Liver (tissue), 9 donors: ENCODE measurements around the gene EWSR1. TPM values are rescaled to one million over a fixed set of nuclear protein-coding genes. Genes with fewer than 3 reads are reported as not detected.

Source experiments
- DNase-seq: peaks from one replicate; pipeline ENCODE4 v3.0.0-alpha.2; 2017; ENCODE audit warnings: low spot score
- H3K27ac ChIP-seq, 2 donors: one replicate each; pipeline ENCODE4 v1.7.0; 2013; ENCODE audit warnings: inconsistent platforms in 2 of 2, low read length in 2 of 2, control low read depth in 1 of 2, low read depth in 1 of 2, mild to moderate bottlenecking in 1 of 2
- H3K27me3 ChIP-seq, 4 donors: one replicate each; pipeline versions ENCODE4 v1.6.1 to v1.7.0; 2013; ENCODE audit warnings: low read length in 3 of 4, inconsistent platforms in 1 of 4, mild to moderate bottlenecking in 1 of 4, moderate library complexity in 1 of 4; ENCODE audit not compliant: control insufficient read depth in 4 of 4, insufficient read depth in 4 of 4
- H3K36me3 ChIP-seq, 4 donors: one replicate each; pipeline versions ENCODE4 v1.6.1 to v1.7.0; 2013; ENCODE audit warnings: low read length in 3 of 4, mild to moderate bottlenecking in 3 of 4, low read depth in 1 of 4, moderate library complexity in 1 of 4; ENCODE audit not compliant: control insufficient read depth in 4 of 4, insufficient read depth in 3 of 4
- H3K4me1 ChIP-seq, 4 donors: one replicate each; pipeline versions ENCODE4 v1.6.1 to v1.7.0; 2013; ENCODE audit warnings: low read length in 3 of 4, mild to moderate bottlenecking in 3 of 4, moderate library complexity in 1 of 4; ENCODE audit not compliant: control insufficient read depth in 4 of 4, insufficient read depth in 4 of 4
- H3K4me3 ChIP-seq, 3 donors: one replicate each; pipeline versions ENCODE4 v1.6.1 to v1.7.0; 2013; ENCODE audit warnings: low read length in 3 of 3, control low read depth in 1 of 3, low read depth in 1 of 3, mild to moderate bottlenecking in 1 of 3
- H3K9ac ChIP-seq, 2 donors: one replicate each; pipeline ENCODE4 v1.7.0; 2013; ENCODE audit warnings: low read length in 2 of 2, mild to moderate bottlenecking in 2 of 2, moderate library complexity in 2 of 2, control low read depth in 1 of 2, low read depth in 1 of 2
- H3K9me3 ChIP-seq, 4 donors: one replicate each; pipeline versions ENCODE4 v1.6.1 to v1.7.0; 2013; ENCODE audit warnings: low read length in 3 of 4; ENCODE audit not compliant: control insufficient read depth in 4 of 4
- ATF3 ChIP-seq: IDR thresholded peaks from 2 replicates; pipeline ENCODE4 v1.6.1; 2016; ENCODE audit warnings: antibody characterized with exemption
- CTCF ChIP-seq: fragments of 150-350 bp; IDR thresholded peaks from 2 replicates; pipeline ENCODE4 v1.5.1; 2017; ENCODE audit warnings: improper control_type of control experiment, low read depth, low read length; ENCODE audit not compliant: missing input control
- EGR1 ChIP-seq, 2 donors: IDR thresholded peaks; 2 replicates each; pipeline ENCODE4 v1.6.1; 2016 to 2018; ENCODE audit warnings: antibody characterized with exemption in 2 of 2, low read depth in 2 of 2
- FOXA2 ChIP-seq: IDR thresholded peaks from 2 replicates; pipeline ENCODE4 v1.6.1; 2016; ENCODE audit warnings: antibody characterized with exemption
- HNF4G ChIP-seq: IDR thresholded peaks from 2 replicates; pipeline ENCODE4 v1.6.1; 2016; ENCODE audit warnings: antibody characterized with exemption
- JUND ChIP-seq, 2 donors: IDR thresholded peaks; 2 replicates each; pipeline ENCODE4 v1.6.1; 2016; ENCODE audit warnings: antibody characterized with exemption in 2 of 2
- NR2F2 ChIP-seq: IDR thresholded peaks from 2 replicates; pipeline ENCODE4 v1.6.1; 2016; ENCODE audit warnings: antibody characterized with exemption
- REST ChIP-seq: IDR thresholded peaks from 2 replicates; pipeline ENCODE4 v1.6.1; 2016; ENCODE audit warnings: antibody characterized with exemption, mild to moderate bottlenecking
- RXRA ChIP-seq, 2 donors: IDR thresholded peaks; 2 replicates each; pipeline ENCODE4 v1.6.1; 2017 to 2018; ENCODE audit warnings: antibody characterized with exemption in 2 of 2, mild to moderate bottlenecking in 1 of 2
- SP1 ChIP-seq: IDR thresholded peaks from 2 replicates; pipeline ENCODE4 v1.6.1; 2018; ENCODE audit warnings: antibody characterized with exemption, mild to moderate bottlenecking
- TAF1 ChIP-seq: conservative IDR thresholded peaks from 2 replicates; pipeline ENCODE4 v1.6.1; 2016; ENCODE audit warnings: antibody characterized with exemption, mild to moderate bottlenecking
- ZBTB33 ChIP-seq: IDR thresholded peaks from 2 replicates; pipeline ENCODE4 v1.6.1; 2016; ENCODE audit warnings: antibody characterized with exemption
- WGBS: extraction: QIAGEN DNeasy Blood & Tissue Kit; methylation state at CpG from one replicate; pipeline ENCODE4 v1.1.7; 2013; 5-methylcytosine and 5-hydroxymethylcytosine counted together
- polyA plus RNA-seq, 2 donors: library from polyadenylated mRNA; stranded (reverse) in 1 of 2; unstranded in 1 of 2; fragments of 200-250 nt in 1 of 2; fragments of >200 nt in 1 of 2; fragmentation: Nextera tagmentation in 1 of 2; extraction: Ambion mirVana in 1 of 2; gene quantifications; one replicate each; pipeline versions ENCODE4 v1.2.1 to v1.2.3, GENCODE V29; 2013 to 2015
- total RNA-seq, 2 donors: library from RNA; depleted of rRNA; stranded (reverse); fragments of >200 nt; gene quantifications; one replicate each; pipeline ENCODE4 v1.2.3, GENCODE V29; 2014
- donor health status: healthy.
- donor health status: healthy.
- donor health status: healthy.
- donor health status: healthy.
- donor health status: healthy.

The EWSR1 gene
- total and polyA plus RNA-seq, 4 donors, result 64.8 to 134 (median 78.3) TPM

GRCh38 chr22:29308791-29309262, 40.8 kb downstream of the EWSR1 start:
- no peak for DNase-seq
- H3K4me1 ChIP-seq, result peaks cover 12 to 51% (median 22%) of the 10 kb centered on the region in 4 donors
- peak overlapping the region in 1 of 2 donors; percentile 25 for H3K27ac ChIP-seq
- no peaks in the 10 kb centered on the region for H3K27me3 ChIP-seq
- WGBS, result 74% methylated on average over 13 of the region's 13 CpGs
- no peaks in the 10 kb centered on the region for H3K36me3 ChIP-seq
- no peaks in the 10 kb centered on the region for H3K9me3 ChIP-seq
- TF ChIP-seq SP1 (no peak), ATF3 (no peak), TAF1 (no peak), JUND (IDR thresholded peaks at IDR 0.05) (no peak), NR2F2 (no peak)
- H3K9ac ChIP-seq, result no peak overlapping the region
- H3K4me3 ChIP-seq, result peak overlapping the region in 1 of 3 donors; percentile 0

GRCh38 chr22:29309332-29310064, 41.4 kb downstream of the EWSR1 start:
- TF ChIP-seq ZBTB33 (no peak), EGR1 (IDR thresholded peaks at IDR 0.05; ENCODE audit: low read depth in 2 of 2) (no peak), FOXA2 (no peak), TAF1 (no peak), HNF4G (no peak), ATF3 (no peak), JUND (IDR thresholded peaks at IDR 0.05) (no peak), RXRA (IDR thresholded peaks at IDR 0.05) (no peak), CTCF (no peak), REST (no peak)
- Histone ChIP-seq H3K27ac (peak overlapping the region in 1 of 2 donors; percentile 25), H3K36me3 (no peaks in the 10 kb centered on the region), H3K9ac (no peak overlapping the region), H3K27me3 (peaks cover 0 to 4% (median 0%) of the 10 kb centered on the region in 4 donors), H3K9me3 (no peaks in the 10 kb centered on the region), H3K4me3 (peak overlapping the region in 1 of 3 donors; percentile 0), H3K4me1 (peaks cover 17 to 58% (median 25%) of the 10 kb centered on the region in 4 donors)
- peak; percentile 63 for DNase-seq
- 77% methylated on average over 21 of the region's 21 CpGs for WGBS
